ENCODE measurements around the gene PSMD9.
"Not testable (repeated sequence)": the region's sequence is repeated elsewhere in the genome, so short reads cannot be mapped to it uniquely, and the experiment has no call there.

PSMD9 gene

GRCh38 chr12:121888478-121889273, at the start of gene PSMD9:
TSS of gene PSMD9 (plus strand) at chr12:121888790. CDS start at chr12:121888857, 67 bp downstream.
- peak; percentile 98 to 99 for DNase-seq

DNA sequence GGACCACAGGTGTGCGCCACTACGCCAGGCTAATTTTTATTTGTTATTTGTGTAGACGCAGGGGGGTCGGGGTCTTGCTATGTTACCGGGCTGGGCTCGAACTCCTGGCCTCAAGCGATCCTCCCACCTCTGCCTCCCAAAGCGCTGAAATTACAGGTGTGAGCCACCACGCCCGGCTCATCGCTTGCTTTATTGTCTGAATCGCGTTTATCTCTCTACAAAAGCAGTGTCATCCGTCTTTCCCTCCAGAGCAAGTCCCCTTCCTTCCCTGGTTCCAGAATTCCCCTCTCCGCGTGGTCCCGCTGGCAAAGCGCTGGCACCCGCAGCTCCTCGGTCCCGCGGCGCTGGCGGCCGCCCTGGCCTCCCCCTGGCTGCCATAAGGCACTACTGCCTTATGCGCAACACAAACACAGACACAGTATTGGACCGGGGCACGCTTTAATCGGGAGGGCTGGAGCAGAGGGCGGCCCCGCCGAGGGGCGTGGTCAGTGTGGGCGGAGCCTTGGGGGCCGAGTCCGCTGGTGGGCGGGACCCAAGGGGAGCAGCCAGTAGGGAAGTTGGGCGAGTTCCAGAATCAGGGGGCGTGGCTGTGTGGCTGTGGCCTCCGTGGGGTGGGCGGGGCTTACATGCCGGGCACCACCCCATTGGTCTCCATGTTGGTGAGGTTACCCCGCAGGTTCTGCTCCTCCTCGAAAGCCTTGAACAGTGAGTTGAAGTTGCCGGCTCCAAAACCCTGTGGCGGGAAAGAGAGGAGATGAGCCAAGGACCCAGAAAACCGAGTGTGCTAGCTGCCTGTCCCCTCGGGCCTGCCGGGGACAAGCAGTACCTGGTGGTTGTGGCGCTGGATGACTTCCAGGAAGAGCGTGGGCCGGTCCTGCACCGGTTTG, 49.2 kb upstream of the PSMD9 start:
- DNase-seq: peak; percentile 99 to 100

DNA sequence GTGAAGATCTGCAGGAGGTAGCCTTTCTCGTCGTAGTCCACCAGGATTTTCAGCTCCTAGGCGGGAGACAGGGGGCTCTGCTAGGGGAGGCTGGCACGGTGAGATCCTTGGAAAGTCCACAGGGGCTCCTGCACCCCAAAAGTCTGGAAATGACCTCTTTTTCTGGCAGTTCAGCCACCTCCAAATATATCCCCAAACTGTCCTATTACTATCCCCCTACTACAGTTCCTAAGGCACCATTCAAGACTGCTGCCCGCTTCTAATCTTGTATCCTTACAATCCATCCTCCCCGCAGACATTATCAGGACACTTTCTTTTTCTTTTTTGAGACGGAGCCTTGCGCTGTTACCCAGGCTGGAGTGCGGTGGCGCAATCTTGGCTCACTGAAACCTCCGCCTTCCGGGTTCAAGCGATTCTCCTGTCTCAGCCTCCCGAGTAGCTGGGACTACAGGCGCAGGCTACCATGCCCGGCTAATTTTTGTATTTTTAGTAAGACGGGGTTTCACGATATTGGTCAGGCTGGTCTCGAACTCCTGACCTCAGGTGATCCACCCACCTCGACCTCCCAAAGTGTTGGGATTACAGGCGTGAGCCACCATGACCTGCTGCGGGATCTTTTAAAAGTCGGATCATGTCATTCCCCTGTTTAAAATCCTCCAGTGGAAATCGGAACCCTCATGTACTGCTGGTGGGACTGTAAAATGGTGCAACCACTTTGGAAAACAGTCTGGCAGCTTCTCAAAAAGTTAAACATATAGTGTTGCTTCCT, 48.4 kb upstream of the PSMD9 start:
- no peak for DNase-seq

- no peak for DNase-seq
These were observed 45.2 kb upstream of the PSMD9 start for GRCh38 chr12:121843236-121843982.

- no peak for DNase-seq
These were observed 42.9 kb upstream of the PSMD9 start for GRCh38 chr12:121845701-121846100.

DNA sequence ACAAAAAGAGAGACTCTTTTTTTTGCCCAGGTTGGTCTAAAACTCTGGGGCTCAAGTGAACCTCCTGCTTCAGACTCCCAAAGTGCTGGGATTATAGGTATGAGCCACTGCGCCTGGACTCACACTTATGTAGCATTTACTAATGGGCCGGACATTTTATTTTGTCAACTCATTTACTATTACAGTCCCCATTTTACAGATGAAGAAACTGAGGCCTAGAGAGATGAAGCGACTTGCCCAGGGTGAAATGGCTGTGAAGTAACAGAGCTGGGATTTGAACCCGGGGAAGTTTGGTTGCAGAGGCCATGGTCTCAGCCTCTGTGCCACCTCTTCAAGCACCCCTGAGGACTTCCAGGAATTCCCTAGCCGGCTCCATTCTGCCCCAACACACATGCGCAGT, 39.4 kb upstream of the PSMD9 start:
- DNase-seq: no peak

DNA sequence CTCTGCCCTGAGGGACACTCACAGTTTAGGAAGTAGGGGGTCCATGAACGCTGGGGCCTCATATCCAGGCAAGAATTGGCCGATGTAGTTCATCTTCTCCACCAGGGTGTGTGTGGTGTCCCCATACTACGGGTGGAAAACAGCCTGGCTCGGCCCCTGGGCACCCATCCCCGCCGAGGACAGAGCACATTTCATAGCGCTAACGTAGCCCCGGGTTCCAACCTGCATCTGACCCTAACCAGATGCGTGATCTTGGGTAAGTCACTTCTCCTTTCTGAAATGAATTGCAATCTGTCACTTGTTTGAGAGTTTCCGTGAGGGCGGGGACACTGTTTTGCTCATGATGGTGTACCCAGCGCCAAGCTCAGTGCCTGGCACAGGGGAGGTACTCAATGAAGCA, 38.9 kb upstream of the PSMD9 start:
- no peak for DNase-seq

DNA sequence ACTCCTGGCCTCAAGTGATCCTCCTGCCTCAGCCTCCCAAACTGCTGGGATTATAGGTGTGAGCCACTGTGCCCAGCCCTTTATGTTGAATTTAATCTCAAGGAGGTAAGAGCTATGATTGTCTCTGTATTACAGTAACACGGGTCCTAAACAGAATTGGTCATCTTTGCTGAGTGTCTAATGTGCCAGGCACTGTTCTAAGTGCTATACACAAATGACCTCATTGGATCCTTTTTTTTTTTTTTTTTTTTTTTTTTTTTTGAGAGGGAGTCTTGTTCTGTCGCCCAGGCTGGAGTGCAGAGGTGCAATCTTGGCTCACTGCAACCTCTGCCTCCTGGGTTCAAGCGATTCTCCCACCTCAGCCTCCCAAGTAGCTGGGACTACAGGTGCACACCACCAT, 36.2 kb upstream of the PSMD9 start:
- not testable (repeated sequence) for DNase-seq

- DNase-seq: no peak
These were observed 31.0 kb upstream of the PSMD9 start for GRCh38 chr12:121857322-121858246.

- no peak for DNase-seq
These were observed 30.3 kb upstream of the PSMD9 start for GRCh38 chr12:121858318-121858661.

GRCh38 chr12:121858662-121859572, 29.7 kb upstream of the PSMD9 start, which contains the start of gene HPD:
TSS of gene HPD (minus strand) at chr12:121858859. CDS start at chr12:121858823, 36 bp downstream.
- no peak for DNase-seq

DNA sequence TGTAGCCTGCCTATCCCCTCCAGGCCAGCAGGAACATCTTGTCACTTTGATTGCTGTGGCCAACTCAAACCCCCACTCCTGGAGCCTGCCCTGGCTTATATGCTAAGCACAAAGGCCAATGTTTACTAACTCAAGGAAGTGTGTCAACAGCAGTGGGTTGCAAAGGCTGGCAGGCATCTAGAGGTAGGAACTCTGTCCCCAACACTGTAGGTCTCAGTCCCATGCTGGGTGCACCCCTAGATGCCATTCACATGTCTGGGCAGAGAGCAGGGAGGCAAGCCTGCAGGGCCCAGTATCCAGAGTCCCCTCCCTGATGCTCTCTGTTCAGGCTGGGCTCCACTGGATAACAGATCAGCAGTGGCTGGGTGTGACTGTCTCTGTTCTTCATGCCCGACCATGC, 28.3 kb upstream of the PSMD9 start:
- no peak for DNase-seq

DNA sequence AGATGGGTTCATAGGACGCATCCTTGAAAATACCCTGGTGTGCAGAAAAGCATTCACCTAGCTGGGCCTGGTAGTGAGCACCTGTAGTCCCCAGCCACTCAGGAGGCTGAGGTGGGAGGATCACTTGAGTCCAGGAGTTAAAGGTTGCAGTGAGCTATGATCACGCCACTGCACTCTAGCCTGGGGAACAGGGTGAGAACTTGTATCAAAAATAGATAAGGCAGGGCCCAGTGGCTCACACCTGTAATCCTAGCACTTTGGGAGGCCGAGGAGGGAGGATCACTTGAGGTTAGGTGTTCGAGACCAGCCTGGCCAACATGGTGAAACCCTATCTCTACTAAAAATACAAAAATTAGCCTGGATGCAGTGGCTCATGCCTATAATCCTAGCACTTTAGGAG, 27.9 kb upstream of the PSMD9 start:
- DNase-seq: not testable (repeated sequence)

DNA sequence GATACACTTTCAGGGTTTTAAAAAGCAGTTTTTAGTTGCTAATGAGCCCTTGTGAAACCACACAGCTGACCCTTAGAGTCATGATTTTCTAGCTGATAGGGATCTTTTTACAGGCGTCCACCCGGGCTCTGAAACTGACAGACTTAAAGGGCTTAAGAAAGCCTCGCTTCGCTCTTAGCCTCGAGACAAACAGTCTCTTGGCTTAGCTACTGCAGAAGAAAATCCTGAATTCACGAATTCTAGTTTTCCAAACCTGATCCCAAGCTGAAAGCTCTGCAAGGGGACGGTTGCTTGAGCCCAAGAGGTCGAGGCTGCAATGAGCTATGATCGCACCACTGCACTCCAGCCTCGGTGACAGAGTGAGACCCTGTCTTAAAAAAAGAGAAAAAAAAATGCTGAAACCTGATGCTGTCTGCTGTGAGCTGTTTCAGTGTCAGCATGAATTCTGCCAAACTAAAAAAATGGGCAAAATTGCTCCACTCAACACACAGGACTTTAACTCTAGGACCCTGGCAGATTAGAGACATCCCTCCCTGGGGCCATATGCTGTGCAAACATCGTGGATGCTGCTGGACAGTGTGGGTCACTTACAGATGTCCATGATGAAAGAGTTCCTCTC, 26.8 kb upstream of the PSMD9 start:
- no peak for DNase-seq

- DNase-seq: no peak
These were observed 22.3 kb upstream of the PSMD9 start for GRCh38 chr12:121866331-121866730.

GRCh38 chr12:121869229-121869628, 19.4 kb upstream of the PSMD9 start:
- not testable (repeated sequence) for DNase-seq

DNA sequence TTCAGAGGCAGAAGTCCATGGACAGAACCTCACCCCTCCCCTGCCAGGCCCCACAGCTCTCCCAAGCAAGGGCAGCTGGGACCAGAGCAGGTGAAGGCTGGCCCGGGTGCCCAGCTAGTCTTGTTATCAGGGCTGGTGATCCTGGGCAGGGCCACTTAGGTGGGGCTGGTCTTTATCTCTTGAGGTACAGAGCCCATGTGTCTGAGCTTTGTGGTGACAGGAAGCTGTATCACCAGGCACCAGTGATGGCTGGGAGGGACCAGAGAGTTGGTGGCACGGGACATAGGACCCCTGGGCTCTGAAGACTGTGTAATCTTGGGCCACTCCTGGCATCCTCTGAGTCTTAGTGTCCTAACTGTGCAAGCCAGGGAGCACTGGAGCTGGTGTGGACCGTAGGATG, 17.1 kb upstream of the PSMD9 start:
- DNase-seq: no peak

DNA sequence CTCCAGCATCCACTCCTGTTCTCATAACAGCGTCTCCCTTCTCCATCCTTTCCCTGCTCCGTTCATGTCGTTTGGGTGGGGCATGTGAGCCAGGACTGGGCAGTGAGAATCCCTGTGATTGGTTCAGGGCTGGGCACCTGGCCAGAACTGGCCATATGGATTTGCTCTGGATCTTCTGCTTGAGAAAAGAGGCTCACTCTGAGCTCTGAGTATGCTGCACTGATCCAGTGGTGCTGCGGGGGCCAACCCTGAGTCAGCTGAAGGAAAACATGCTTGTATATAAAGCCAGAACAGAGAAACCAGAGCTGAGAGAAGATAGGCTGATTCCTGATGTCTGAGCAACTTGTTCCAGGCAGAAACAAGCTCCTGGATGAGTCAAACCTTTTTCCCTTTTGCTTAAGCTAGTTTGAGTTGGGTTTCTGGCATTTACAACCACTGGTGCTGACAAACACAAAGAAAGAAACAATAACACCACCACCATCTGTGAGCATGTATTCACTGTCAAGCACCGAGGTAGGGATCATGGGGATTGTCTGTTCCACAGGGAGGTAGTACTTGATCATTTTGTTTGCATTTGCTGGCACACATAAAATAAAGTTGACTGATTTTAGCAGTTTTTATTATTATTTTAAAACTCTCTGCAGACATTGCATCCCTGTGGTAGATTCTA, 15.9 kb upstream of the PSMD9 start:
- DNase-seq: no peak

DNA sequence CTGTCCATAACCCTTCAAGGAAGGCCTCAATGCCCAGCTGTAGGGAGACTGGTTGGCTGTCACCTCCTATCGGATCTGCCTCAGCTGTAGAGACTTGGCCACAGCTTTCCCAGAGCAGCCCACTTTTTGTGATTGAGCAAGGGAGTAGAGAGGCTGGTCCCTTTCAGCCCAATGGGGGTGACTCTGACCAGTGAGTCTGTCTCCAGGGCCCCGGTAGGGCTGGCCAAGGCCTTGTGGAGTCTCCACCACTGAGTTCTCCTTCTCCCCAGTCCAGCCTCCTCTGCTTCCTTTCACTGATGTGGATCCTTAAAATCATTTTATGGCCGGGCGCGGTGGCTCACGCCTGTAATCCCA, 15.4 kb upstream of the PSMD9 start:
- no peak for DNase-seq
